ENCODE data around the gene ZNF471.

Gene ZNF471

GRCh38 chr19:56577719-56578602 is 70.3 kb downstream of the ZNF471 start:
- no peak for DNase-seq
